Activated T-helper 1 cell treated with Interleukin-2 at 50 U/mL for 16 hours (primary cell): ENCODE results near the gene COG8.
"Not testable (repeated sequence)": the region's sequence is repeated elsewhere in the genome, so short reads cannot be mapped to it uniquely, and the experiment has no call there.

ENCODE experiments used
- DNase-seq: peaks from one replicate; pipeline ENCODE4 v3.0.0-alpha.2; 2020; ENCODE audit warnings: low read depth

The COG8 gene

GRCh38 chr16:69319381-69319780, 20.0 kb downstream of the COG8 start:
- no peak for DNase-seq

GRCh38 chr16:69318911-69319289, 20.5 kb downstream of the COG8 start:
- DNase-seq, result no peak

- no peak for DNase-seq
Measured at GRCh38 chr16:69318177-69318910, 21.0 kb downstream of the COG8 start.

GRCh38 chr16:69316595-69317034, 22.7 kb downstream of the COG8 start:
- no peak for DNase-seq

- DNase-seq, result no peak
Measured at GRCh38 chr16:69315486-69316311, 23.7 kb downstream of the COG8 start.

GRCh38 chr16:69314534-69314933, 24.8 kb downstream of the COG8 start:
- DNase-seq, result no peak

- DNase-seq, result no peak
Measured at GRCh38 chr16:69313469-69313868, 25.9 kb downstream of the COG8 start.

- DNase-seq, result peak; percentile 19
Measured at GRCh38 chr16:69311533-69312387, 27.6 kb downstream of the COG8 start.

- DNase-seq, result peak; percentile 97
Measured at GRCh38 chr16:69310653-69311532, 28.5 kb downstream of the COG8 start, which contains the start of gene VPS4A. Gene VPS4A, plus strand, starts transcription at chr16:69311350. Its CDS starts 162 bp downstream, at chr16:69311512.

- DNase-seq, result no peak
Measured at GRCh38 chr16:69309316-69309715, 30.0 kb downstream of the COG8 start.

- DNase-seq, result no peak
Measured at GRCh38 chr16:69307856-69308255, 31.5 kb downstream of the COG8 start.

- no peak for DNase-seq
Measured at GRCh38 chr16:69307091-69307490, 32.3 kb downstream of the COG8 start.

GRCh38 chr16:69306031-69306430, 33.3 kb downstream of the COG8 start:
- no peak for DNase-seq

GRCh38 chr16:69302301-69302700, 37.1 kb downstream of the COG8 start:
- DNase-seq, result no peak

GRCh38 chr16:69301861-69302260, 37.5 kb downstream of the COG8 start:
- DNase-seq, result no peak

GRCh38 chr16:69301187-69301586, 38.2 kb downstream of the COG8 start:
- no peak for DNase-seq

- DNase-seq, result no peak
Measured at GRCh38 chr16:69298261-69298660, 41.1 kb downstream of the COG8 start.

- DNase-seq, result not testable (repeated sequence)
Measured at GRCh38 chr16:69296771-69297170, 42.6 kb downstream of the COG8 start.

- DNase-seq, result no peak
Measured at GRCh38 chr16:69294051-69294450, 45.3 kb downstream of the COG8 start.

- DNase-seq, result no peak
Measured at GRCh38 chr16:69293401-69293800, 46.0 kb downstream of the COG8 start.

GRCh38 chr16:69291657-69292056, 47.7 kb downstream of the COG8 start:
- not testable (repeated sequence) for DNase-seq
